NCI-H526 (cell line): Measurements from ENCODE around the gene NRARP.

Experiments used
- DNase-seq, 2 experiments: peaks; one replicate each; lab custom pipeline; 2025; lab: John Stamatoyannopoulos, UW

The NRARP gene

GRCh38 chr9:137277329-137278041 is 24.6 kb downstream of the NRARP start, which contains the start of gene TOR4A:
Gene TOR4A, plus strand, starts transcription at chr9:137277726. Its CDS starts 964 bp downstream, at chr9:137278690.
- no peak for DNase-seq

- no peak for DNase-seq
Measured at GRCh38 chr9:137276473-137277328, 25.4 kb downstream of the NRARP start.

GRCh38 chr9:137275588-137276472 is 26.2 kb downstream of the NRARP start:
- no peak for DNase-seq

GRCh38 chr9:137275203-137275587 is 26.9 kb downstream of the NRARP start:
- no peak for DNase-seq

- no peak for DNase-seq
Measured at GRCh38 chr9:137273611-137274320, 28.3 kb downstream of the NRARP start.

GRCh38 chr9:137273095-137273490 is 29.0 kb downstream of the NRARP start:
- no peak for DNase-seq

GRCh38 chr9:137272241-137273094 is 29.6 kb downstream of the NRARP start:
- DNase-seq: no peak

GRCh38 chr9:137271696-137272076 is 30.4 kb downstream of the NRARP start:
- DNase-seq: no peak

GRCh38 chr9:137270929-137271695 is 31.0 kb downstream of the NRARP start:
- no peak for DNase-seq

GRCh38 chr9:137269231-137269772 is 32.8 kb downstream of the NRARP start:
- DNase-seq: peak in 1 of 2 experiments; percentile 34

GRCh38 chr9:137268538-137269201 is 33.4 kb downstream of the NRARP start:
- no peak for DNase-seq

- DNase-seq: no peak
Measured at GRCh38 chr9:137267933-137268355, 34.1 kb downstream of the NRARP start.

- no peak for DNase-seq
Measured at GRCh38 chr9:137266585-137267453, 35.3 kb downstream of the NRARP start.

GRCh38 chr9:137266162-137266527 is 35.9 kb downstream of the NRARP start:
- no peak for DNase-seq

- DNase-seq: no peak
Measured at GRCh38 chr9:137265496-137266161, 36.4 kb downstream of the NRARP start.

- no peak for DNase-seq
Measured at GRCh38 chr9:137264067-137264466, 38.0 kb downstream of the NRARP start.

GRCh38 chr9:137263506-137263905 is 38.6 kb downstream of the NRARP start:
- no peak for DNase-seq
